T47D (cell line): ENCODE results near the gene NGLY1.

Experiments used
- DNase-seq, 2 experiments: peaks; one replicate each; pipeline versions ENCODE4 v3.0.0 to v3.0.0-alpha.2; 2011 to 2012; ENCODE audit warnings: low read depth in 1 of 2, low spot score in 1 of 2
- JUND ChIP-seq: IDR thresholded peaks from 2 replicates; pipeline ENCODE4 v1.6.1; 2012; ENCODE audit warnings: low read depth
- in situ Hi-C: cut with HindIII; loops from 2 replicates; pipeline ENCODE4 v1.10.0; 2016; ENCODE audit warnings: low sequenced_read_pairs, low pct_unique_long_range_greater_than_20kb

The NGLY1 gene

GRCh38 chr3:25686766-25687165 is 96.5 kb downstream of the NGLY1 start:
- in situ Hi-C loops: no loop called here
- DNase-seq: no peak
- TF ChIP-seq JUND: no peak

GRCh38 chr3:25683882-25684281 is 99.4 kb downstream of the NGLY1 start:
- no peak for DNase-seq
- in situ Hi-C loops: no loop called here
- no peak for TF ChIP-seq JUND

- in situ Hi-C loops: no loop called here
- TF ChIP-seq JUND: no peak
- no peak for DNase-seq
These were observed 99.8 kb downstream of the NGLY1 start for GRCh38 chr3:25683410-25683809.

- in situ Hi-C loops: no loop called here
These were observed 103.5 kb downstream of the NGLY1 start for GRCh38 chr3:25679642-25680302.

GRCh38 chr3:25679166-25679565 is 104.1 kb downstream of the NGLY1 start:
- in situ Hi-C loops: no loop called here

More at GRCh38 chr3:25679642-25680302, 103.5 kb downstream of the NGLY1 start:
- TF ChIP-seq JUND: no peak
- no peak for DNase-seq

GRCh38 chr3:25678581-25678980 is 104.7 kb downstream of the NGLY1 start:
- DNase-seq: no peak
- TF ChIP-seq JUND: no peak
- in situ Hi-C loops: no loop called here

More at GRCh38 chr3:25679166-25679565, 104.1 kb downstream of the NGLY1 start:
- DNase-seq: no peak
- no peak for TF ChIP-seq JUND

- no peak for TF ChIP-seq JUND
- in situ Hi-C loops: no loop called here
- no peak for DNase-seq
These were observed 106.1 kb downstream of the NGLY1 start for GRCh38 chr3:25677121-25677520.

- TF ChIP-seq JUND: no peak
- DNase-seq: no peak
- in situ Hi-C loops: no loop called here
These were observed 108.6 kb downstream of the NGLY1 start for GRCh38 chr3:25674670-25675069.

GRCh38 chr3:25673738-25674298 is 109.4 kb downstream of the NGLY1 start:
- in situ Hi-C loops: no loop called here
- no peak for TF ChIP-seq JUND
- no peak for DNase-seq
